ENCODE data around the gene LURAP1L. TPM values are rescaled to one million over a fixed set of nuclear protein-coding genes. Genes with fewer than 3 reads are reported as not detected.

LURAP1L gene
- total RNA-seq, 1 donor from 2014 or later = 1.9 TPM

- intact Hi-C loops (cut with DNase I) = no loop called here
- no peak for DNase-seq (ENCODE audit: missing footprints)
- no peak for ATAC-seq
These were observed 26.4 kb downstream of the LURAP1L start for GRCh38 chr9:12801187-12801586.

GRCh38 chr9:12801663-12802062 lies 26.8 kb downstream of the LURAP1L start:
- ATAC-seq (no peak), DNase-seq (ENCODE audit: missing footprints) (no peak)
- intact Hi-C loops (cut with DNase I) = no loop called here

GRCh38 chr9:12802093-12802492 lies 27.3 kb downstream of the LURAP1L start:
- ATAC-seq (no peak), DNase-seq (ENCODE audit: missing footprints) (no peak)
- intact Hi-C loops (cut with DNase I) = no loop called here

DNA sequence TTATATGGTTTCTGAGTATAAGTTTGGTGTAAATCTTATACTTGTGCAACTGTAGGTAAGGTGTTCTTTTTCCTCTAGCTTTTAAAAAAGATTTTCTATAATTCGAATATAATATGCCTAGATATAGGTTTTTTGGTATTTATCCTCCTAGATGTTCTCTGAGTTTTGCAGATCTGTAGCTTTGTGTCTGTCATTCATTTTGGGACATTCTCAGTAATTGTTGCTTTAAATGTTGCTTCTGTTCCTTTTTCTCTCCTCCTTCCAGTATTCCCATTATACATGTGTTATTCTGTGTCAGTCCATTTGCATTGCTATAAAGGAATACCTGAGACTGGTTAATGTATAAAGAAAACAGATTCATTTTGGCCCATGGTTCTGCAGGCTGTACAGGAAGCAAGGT lies 33.7 kb downstream of the LURAP1L start:
- intact Hi-C loops (cut with DNase I) = no loop called here
- ATAC-seq (no peak), DNase-seq (ENCODE audit: missing footprints) (no peak)

DNA sequence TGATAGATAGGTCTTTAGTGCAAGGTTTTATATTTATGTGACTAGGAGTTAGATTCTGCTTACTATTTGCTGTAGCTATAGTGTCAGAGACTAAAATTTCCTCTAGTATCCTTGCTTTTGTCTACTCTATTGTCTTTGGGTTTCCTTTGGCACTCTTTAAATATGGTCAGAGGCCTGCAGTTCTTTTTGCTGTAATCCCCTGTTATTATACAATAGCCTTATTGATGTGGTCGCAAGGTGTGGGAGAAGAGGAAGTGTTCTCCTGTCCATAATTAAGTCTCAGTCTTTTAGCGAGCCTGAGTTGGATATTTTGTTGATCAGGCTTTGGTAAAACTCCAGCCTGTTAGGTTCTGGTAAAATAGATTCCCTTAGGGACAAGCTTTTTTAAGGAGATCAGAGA lies 34.9 kb downstream of the LURAP1L start:
- intact Hi-C loops (cut with DNase I) = loop anchor here (5.0 kb wide), 1 partner anchor 32 kb away; the partner anchor contains the start of gene LURAP1L
- ATAC-seq (no peak), DNase-seq (ENCODE audit: missing footprints) (no peak)

GRCh38 chr9:12811935-12812334 lies 37.1 kb downstream of the LURAP1L start:
- DNase-seq (ENCODE audit: missing footprints) (no peak), ATAC-seq (no peak)
- intact Hi-C loops (cut with DNase I) = loop anchor here (5.0 kb wide), 1 partner anchor 35 kb away; the partner anchor contains the start of gene LURAP1L

GRCh38 chr9:12812710-12813109 lies 37.9 kb downstream of the LURAP1L start:
- intact Hi-C loops (cut with DNase I) = loop anchor here (5.0 kb wide), 1 partner anchor 35 kb away; the partner anchor contains the start of gene LURAP1L
- ATAC-seq (no peak), DNase-seq (ENCODE audit: missing footprints) (no peak)

DNA sequence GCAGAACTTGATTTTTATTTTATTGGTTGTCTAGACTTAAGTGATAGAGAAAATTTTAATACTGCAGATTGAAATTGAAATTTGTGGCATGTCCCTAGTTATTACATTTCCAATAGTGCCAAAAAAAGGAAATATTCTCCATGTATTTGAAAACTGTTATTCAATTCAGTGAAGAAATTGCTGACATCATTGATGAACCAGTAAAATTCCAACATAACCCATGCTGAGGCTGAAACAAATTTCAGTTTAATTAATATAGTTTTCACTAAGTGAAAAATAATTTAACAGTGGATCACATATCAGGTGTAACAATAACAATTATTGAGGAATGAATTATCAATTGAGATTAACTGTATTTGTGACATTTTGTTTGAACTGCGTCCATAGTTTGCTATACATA lies 38.7 kb downstream of the LURAP1L start:
- DNase-seq (ENCODE audit: missing footprints) = no peak
- intact Hi-C loops (cut with DNase I) = loop anchor here (5.0 kb wide), 1 partner anchor 36 kb away; the partner anchor contains the start of gene LURAP1L
- no peak for ATAC-seq

DNA sequence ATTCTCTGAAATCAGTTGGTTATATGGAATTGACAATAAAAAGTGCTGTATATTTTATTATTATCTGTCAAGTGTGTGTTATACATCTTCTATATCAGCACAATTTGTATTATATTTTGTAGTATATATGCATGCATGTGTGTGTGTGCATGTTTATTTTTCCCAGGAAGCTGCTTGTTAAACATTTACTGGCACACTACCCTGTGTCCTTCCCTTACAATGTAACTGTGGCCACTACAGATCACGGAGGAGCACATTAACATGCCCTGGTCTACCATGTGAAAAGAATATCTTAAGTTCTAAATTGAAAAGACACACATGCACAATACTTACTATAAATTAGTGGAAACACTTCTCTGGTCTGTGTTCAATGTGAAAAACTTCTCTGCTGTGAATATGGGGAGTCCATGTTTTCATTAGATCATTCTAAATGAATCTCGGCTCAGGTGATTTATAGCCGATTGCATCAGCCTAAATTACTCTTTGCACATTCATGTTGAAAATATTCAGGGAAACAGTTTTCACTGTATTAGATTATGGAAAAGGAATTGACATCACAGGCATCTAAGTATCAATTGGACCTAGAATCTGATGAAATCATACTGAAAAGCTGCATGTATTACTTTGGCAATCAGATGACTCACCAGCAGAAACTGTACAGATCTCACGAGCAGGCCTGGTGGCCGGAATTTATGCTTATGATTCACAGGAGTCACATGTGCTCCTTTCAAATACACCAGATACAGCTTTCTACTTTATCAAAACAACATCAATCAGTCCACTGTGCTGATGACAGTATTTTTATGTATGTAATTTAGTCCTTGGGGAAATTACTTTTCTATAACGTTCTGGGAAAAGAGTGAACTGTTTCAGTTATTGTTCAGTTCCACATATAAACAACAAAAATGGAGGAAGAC lies 39.4 kb downstream of the LURAP1L start:
- ATAC-seq = peak; percentile 71
- DNase-seq (ENCODE audit: missing footprints) = no peak
- intact Hi-C loops (cut with DNase I) = loop anchor here (5.0 kb wide), 1 partner anchor 37 kb away; the partner anchor contains the start of gene LURAP1L

DNA sequence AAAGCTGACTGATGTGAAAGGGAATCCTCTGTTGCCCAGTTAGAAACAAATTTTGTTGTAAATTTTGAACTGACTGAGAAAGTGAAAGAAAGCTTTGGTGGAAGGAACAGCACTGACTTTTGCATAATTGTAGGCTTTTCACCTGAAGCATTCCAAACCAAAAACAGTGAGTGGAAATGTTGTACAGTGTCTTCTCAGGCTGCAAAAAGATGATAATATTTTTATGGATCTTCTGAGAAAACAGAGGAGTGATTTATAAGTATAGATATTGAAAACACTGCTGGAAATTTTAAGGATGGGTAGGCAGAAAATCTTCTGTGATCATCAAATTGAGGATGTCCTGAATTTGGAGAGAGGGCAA lies 40.0 kb downstream of the LURAP1L start:
- ATAC-seq (no peak), DNase-seq (ENCODE audit: missing footprints) (no peak)
- intact Hi-C loops (cut with DNase I) = loop anchor here (5.0 kb wide), 1 partner anchor 38 kb away; the partner anchor contains the start of gene LURAP1L

DNA sequence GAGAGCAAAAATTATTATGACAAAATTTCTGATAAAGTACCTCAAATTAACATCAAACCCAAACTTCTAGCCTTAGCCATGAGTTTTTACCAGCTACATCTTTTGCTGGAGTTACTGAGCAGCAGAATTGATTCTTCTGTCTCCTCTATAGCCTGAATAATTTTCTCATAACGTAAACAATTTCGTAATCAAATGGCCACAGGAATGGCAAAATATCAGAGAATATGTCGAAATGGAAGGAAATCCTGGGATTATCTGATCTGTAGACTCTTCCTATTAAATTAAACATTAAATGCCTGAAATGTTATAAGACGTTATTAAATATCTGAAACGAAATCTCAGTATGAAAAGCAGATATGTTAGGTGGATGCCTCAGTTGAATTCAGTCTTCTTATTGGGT lies 41.1 kb downstream of the LURAP1L start:
- intact Hi-C loops (cut with DNase I) = no loop called here
- no peak for ATAC-seq

DNA sequence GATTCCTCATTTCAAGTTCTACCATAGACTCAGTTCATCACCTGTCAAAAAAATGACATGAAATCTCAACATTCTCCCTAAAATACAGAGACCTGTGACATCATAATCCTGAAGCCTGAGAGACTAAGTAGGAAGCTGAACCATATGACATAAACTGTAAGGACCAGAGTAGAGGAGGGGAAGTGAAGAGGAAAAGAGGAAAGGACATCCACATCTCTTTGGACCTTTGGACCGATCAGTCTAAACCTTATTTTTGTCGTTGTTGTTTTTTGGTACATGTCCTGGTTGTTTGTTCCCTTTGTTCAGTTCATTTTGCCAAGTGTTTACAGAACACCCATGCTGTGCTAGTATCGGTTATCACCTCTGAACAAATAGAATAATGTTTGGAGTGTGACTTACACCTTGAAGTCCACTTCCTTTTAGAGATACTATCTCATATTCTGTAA lies 41.9 kb downstream of the LURAP1L start:
- ATAC-seq (no peak), DNase-seq (ENCODE audit: missing footprints) (no peak)
- intact Hi-C loops (cut with DNase I) = no loop called here

More for the DNA sequence above, 41.1 kb downstream of the LURAP1L start:
- DNase-seq (ENCODE audit: missing footprints) = no peak

GRCh38 chr9:12817702-12818101 lies 42.9 kb downstream of the LURAP1L start:
- DNase-seq (ENCODE audit: missing footprints) (no peak), ATAC-seq (no peak)
- intact Hi-C loops (cut with DNase I) = no loop called here

- DNase-seq (ENCODE audit: missing footprints) = no peak
- ATAC-seq = no peak
- intact Hi-C loops (cut with DNase I) = no loop called here
These were observed 43.7 kb downstream of the LURAP1L start for GRCh38 chr9:12818431-12819000.

GRCh38 chr9:12819436-12820185 lies 44.8 kb downstream of the LURAP1L start:
- intact Hi-C loops (cut with DNase I) = no loop called here
- DNase-seq (ENCODE audit: missing footprints) (no peak), ATAC-seq (no peak)

DNA sequence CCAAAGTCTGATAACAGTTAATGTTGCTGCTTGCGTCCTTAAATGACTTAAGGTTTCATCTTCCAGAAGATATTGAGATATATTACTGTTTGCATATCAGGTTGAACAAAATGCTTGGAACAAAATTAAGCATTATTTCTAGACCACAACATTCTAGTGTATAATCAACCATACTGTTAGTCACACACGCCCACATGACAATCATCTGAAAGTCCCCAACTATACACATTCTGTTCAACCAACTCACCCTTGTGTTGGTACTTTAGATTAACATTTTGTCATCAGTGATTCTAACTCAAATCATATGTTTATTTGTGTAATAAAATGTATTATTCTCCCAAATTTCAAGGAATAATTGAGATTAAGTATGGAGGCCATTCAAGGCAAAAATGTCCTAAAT lies 47.3 kb downstream of the LURAP1L start:
- DNase-seq (ENCODE audit: missing footprints) (no peak), ATAC-seq (no peak)
- intact Hi-C loops (cut with DNase I) = loop anchor here (2.0 kb wide), 1 partner anchor 99 kb away; no protein-coding TSS in a partner anchor

- no peak for DNase-seq (ENCODE audit: missing footprints)
- no peak for ATAC-seq
- intact Hi-C loops (cut with DNase I) = no loop called here
These were observed 52.2 kb downstream of the LURAP1L start for GRCh38 chr9:12826924-12827565.

DNA sequence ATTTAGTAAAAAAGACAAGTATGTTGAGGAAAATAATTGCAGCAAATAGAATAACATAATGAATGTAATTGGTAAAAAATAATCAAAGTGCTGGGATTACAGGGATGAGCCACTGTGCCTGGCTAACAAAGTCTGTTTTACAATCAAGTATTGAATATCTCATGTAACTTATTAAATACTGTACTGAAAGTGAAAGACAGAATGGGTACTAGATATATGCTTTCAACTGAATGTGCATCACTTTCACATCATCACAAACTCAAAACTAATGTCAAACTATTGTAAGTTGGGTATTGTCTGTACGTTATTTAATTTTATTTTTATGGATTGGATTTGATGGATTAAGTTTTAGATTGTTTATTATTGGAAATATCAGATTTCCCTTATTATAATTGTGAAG lies 58.9 kb downstream of the LURAP1L start:
- intact Hi-C loops (cut with DNase I) = no loop called here
- no peak for ATAC-seq

DNA sequence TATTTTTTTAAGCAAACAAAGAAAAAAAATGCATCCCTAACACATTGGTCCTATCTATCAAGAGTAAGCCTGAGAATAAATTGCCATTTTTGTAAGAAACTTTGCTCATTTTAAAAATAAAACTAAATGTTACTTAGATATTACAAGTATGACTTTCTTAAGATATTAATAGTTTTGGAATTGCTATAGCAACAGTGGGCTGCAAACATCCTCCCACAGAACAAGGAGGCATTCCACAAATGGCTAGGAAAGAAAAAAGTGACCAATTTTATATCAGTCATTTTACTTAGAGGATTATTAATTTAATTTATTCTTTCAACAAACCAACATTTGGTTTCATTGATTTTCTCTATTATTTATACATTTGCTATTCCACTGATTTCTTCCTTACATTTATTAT lies 63.7 kb downstream of the LURAP1L start:
- ATAC-seq (no peak), DNase-seq (ENCODE audit: missing footprints) (no peak)
- intact Hi-C loops (cut with DNase I) = no loop called here

More for the DNA sequence above, 58.9 kb downstream of the LURAP1L start:
- DNase-seq (ENCODE audit: missing footprints) = no peak

Data from Right ventricle myocardium inferior (tissue), 1 donor.